WTC11 (cell line): ENCODE data around the gene DOK5. TPM values are rescaled to one million over a fixed set of nuclear protein-coding genes. Genes with fewer than 3 reads are reported as not detected.

Experiments
- ATAC-seq: fragments of 200-7000 bp; cut with Tn5 transposase; 2 replicates; pipeline ENCODE4 v1.10.0; 2021; ENCODE audit warnings: mild to moderate bottlenecking, moderate library complexity
- CTCF ChIA-PET: fragments of 300-600 bp; sonication (Branson Sonifier 250); formaldehyde crosslinking; loops from one replicate; lab custom pipeline; 2021; ENCODE audit warnings: antibody characterized with exemption; lab: Charles Lee
- POLR2A ChIA-PET: fragments of 350-600 bp; sonication (Branson Sonifier 250); formaldehyde crosslinking; loops from one replicate; lab custom pipeline; 2021; ENCODE audit warnings: antibody characterized with exemption; lab: Charles Lee
- DNase-seq: peaks from one replicate; pipeline ENCODE4 v3.0.0; 2021; ENCODE audit warnings: low spot score
- H3K27ac Mint-ChIP-seq: 2 replicates; pipeline ENCODE4 v1.8.0; 2021; ENCODE audit warnings: mixed read lengths
- H3K27me3 Mint-ChIP-seq: 2 replicates; pipeline ENCODE4 v1.8.0; 2021; ENCODE audit warnings: low read depth, mild to moderate bottlenecking, moderate library complexity, mixed read lengths
- H3K36me3 Mint-ChIP-seq: 2 replicates; pipeline ENCODE4 v1.8.0; 2021; ENCODE audit warnings: mixed read lengths
- H3K4me1 Mint-ChIP-seq: 2 replicates; pipeline ENCODE4 v1.8.0; 2022; ENCODE audit warnings: mixed read lengths
- H3K4me3 Mint-ChIP-seq: 2 replicates; pipeline ENCODE4 v1.8.0; 2021; ENCODE audit warnings: mild to moderate bottlenecking, moderate library complexity, mixed read lengths
- H3K9me3 Mint-ChIP-seq: 2 replicates; pipeline ENCODE4 v1.8.0; 2021; ENCODE audit warnings: mixed read lengths
- ATF3 ChIP-seq: sonication (generic); formaldehyde crosslinking; conservative IDR thresholded peaks from 2 replicates; pipeline ENCODE4 v1.8.1; 2022; ENCODE audit warnings: mild to moderate bottlenecking, missing genetic modification reagents
- ATF6 ChIP-seq: sonication (generic); formaldehyde crosslinking; IDR thresholded peaks from 2 replicates; pipeline ENCODE4 v1.8.1; 2023; ENCODE audit warnings: mild to moderate bottlenecking, missing genetic modification reagents
- CBFB ChIP-seq: sonication (generic); formaldehyde crosslinking; IDR thresholded peaks from 2 replicates; pipeline ENCODE4 v1.8.1; 2022; ENCODE audit warnings: mild to moderate bottlenecking, low read depth, missing genetic modification reagents
- CTCF ChIP-seq: fragments of 200-600 bp; IDR thresholded peaks from 2 replicates; pipeline ENCODE4 v1.8.0; 2022; ENCODE audit warnings: antibody characterized with exemption
- E2F5 ChIP-seq: sonication (generic); formaldehyde crosslinking; IDR thresholded peaks from 2 replicates; pipeline ENCODE4 v1.8.1; 2022; ENCODE audit warnings: mild to moderate bottlenecking, moderate library complexity, missing genetic modification reagents
- ELF4 ChIP-seq: sonication (generic); formaldehyde crosslinking; IDR thresholded peaks from 2 replicates; pipeline ENCODE4 v1.8.1; 2022; ENCODE audit warnings: low read depth, mild to moderate bottlenecking, moderate library complexity, missing genetic modification reagents
- FOXK1 ChIP-seq: sonication (generic); formaldehyde crosslinking; IDR thresholded peaks from 2 replicates; pipeline ENCODE4 v1.8.0; 2022; ENCODE audit warnings: mild to moderate bottlenecking, moderate library complexity, missing genetic modification reagents
- GTF2I ChIP-seq: fragments of 250-450 bp; sonication (Bioruptor Pico); conservative IDR thresholded peaks from 2 replicates; pipeline ENCODE4 v1.4.0; 2021; ENCODE audit warnings: mild to moderate bottlenecking
- JAZF1 ChIP-seq: fragments of 250-450 bp; sonication (Bioruptor Pico); IDR thresholded peaks from 2 replicates; pipeline ENCODE4 v1.9.0; 2021; ENCODE audit warnings: moderate library complexity, mild to moderate bottlenecking, inconsistent platforms
- KAT7 ChIP-seq: sonication (generic); formaldehyde crosslinking; IDR thresholded peaks from 2 replicates; pipeline ENCODE4 v1.8.1; 2023; ENCODE audit warnings: missing genetic modification reagents, mild to moderate bottlenecking, borderline replicate concordance
- MAX ChIP-seq: sonication (generic); formaldehyde crosslinking; IDR thresholded peaks from 2 replicates; pipeline ENCODE4 v1.8.0; 2022; ENCODE audit warnings: mild to moderate bottlenecking, missing genetic modification reagents
- MLX ChIP-seq: sonication (generic); formaldehyde crosslinking; IDR thresholded peaks from 2 replicates; pipeline ENCODE4 v1.8.1; 2023; ENCODE audit warnings: mild to moderate bottlenecking, missing genetic modification reagents, moderate library complexity
- MXD4 ChIP-seq: fragments of 250-450 bp; sonication (Bioruptor Pico); IDR thresholded peaks from 2 replicates; pipeline ENCODE4 v1.8.0; 2021; ENCODE audit warnings: mild to moderate bottlenecking, moderate library complexity, borderline replicate concordance
- NFYB ChIP-seq: sonication (generic); formaldehyde crosslinking; conservative IDR thresholded peaks from 2 replicates; pipeline ENCODE4 v1.8.0; 2022; ENCODE audit warnings: low read depth, missing genetic modification reagents
- NR1H2 ChIP-seq: sonication (generic); formaldehyde crosslinking; IDR thresholded peaks from 2 replicates; pipeline ENCODE4 v1.9.0; 2021; ENCODE audit warnings: mild to moderate bottlenecking, moderate library complexity, missing genetic modification reagents
- NR3C1 ChIP-seq: sonication (generic); formaldehyde crosslinking; conservative IDR thresholded peaks from 2 replicates; pipeline ENCODE4 v1.8.1; 2023; ENCODE audit warnings: low read depth, mild to moderate bottlenecking, missing genetic modification reagents
- OVOL2 ChIP-seq: fragments of 250-450 bp; sonication (Bioruptor Pico); IDR thresholded peaks from 2 replicates; pipeline ENCODE4 v1.9.0; 2021; ENCODE audit warnings: mild to moderate bottlenecking, borderline replicate concordance
- PREB ChIP-seq: sonication (generic); formaldehyde crosslinking; IDR thresholded peaks from 2 replicates; pipeline ENCODE4 v1.8.1; 2022; ENCODE audit warnings: mild to moderate bottlenecking, missing genetic modification reagents, moderate library complexity, borderline replicate concordance
- SMAD3 ChIP-seq: sonication (generic); formaldehyde crosslinking; IDR thresholded peaks from 2 replicates; pipeline ENCODE4 v1.8.0; 2022; ENCODE audit warnings: missing genetic modification reagents, mild to moderate bottlenecking, borderline replicate concordance
- USF1 ChIP-seq: sonication (generic); formaldehyde crosslinking; IDR thresholded peaks from 2 replicates; pipeline ENCODE4 v1.8.0; 2022; ENCODE audit warnings: mild to moderate bottlenecking, missing genetic modification reagents
- ZBTB21 ChIP-seq: sonication (generic); formaldehyde crosslinking; IDR thresholded peaks from 2 replicates; pipeline ENCODE4 v1.8.1; 2023; ENCODE audit warnings: mild to moderate bottlenecking, missing genetic modification reagents, borderline replicate concordance
- ZNF281 ChIP-seq: sonication (generic); formaldehyde crosslinking; IDR thresholded peaks from 2 replicates; pipeline ENCODE4 v1.8.0; 2023; ENCODE audit warnings: mild to moderate bottlenecking, missing genetic modification reagents
- ZNF512 ChIP-seq: sonication (generic); formaldehyde crosslinking; IDR thresholded peaks from 2 replicates; pipeline ENCODE4 v1.8.1; 2022; ENCODE audit warnings: missing genetic modification reagents, borderline replicate concordance
- total RNA-seq: library from RNA; stranded (reverse); gene quantifications from 3 replicates; pipeline ENCODE4 v1.2.3, GENCODE V29; 2021

DOK5 gene
- total RNA-seq, 1 experiment from 2014 or later, result 10.1 TPM

GRCh38 chr20:54433636-54434035, 41.8 kb upstream of the DOK5 start:
- no peak for ATAC-seq
- H3K9me3 Mint-ChIP-seq, result no peaks in the 10 kb centered on the region
- H3K27ac Mint-ChIP-seq, result no peak overlapping the region
- ChIA-PET CTCF (no interaction called here), POLR2A (no interaction called here)
- no peak for DNase-seq
- H3K4me1 Mint-ChIP-seq, result peaks cover 13% of the 10 kb centered on the region
- H3K27me3 Mint-ChIP-seq, result no peaks in the 10 kb centered on the region
- H3K4me3 Mint-ChIP-seq, result no peak overlapping the region
- H3K36me3 Mint-ChIP-seq, result no peaks in the 10 kb centered on the region
- TF ChIP-seq MXD4 (CRISPR knock-in tag) (no peak), CBFB (CRISPR knock-in tag) (no peak), JAZF1 (CRISPR knock-in tag) (no peak), MAX (CRISPR knock-in tag) (no peak), SMAD3 (CRISPR knock-in tag) (no peak), ZNF512 (CRISPR knock-in tag) (no peak), ZBTB21 (CRISPR knock-in tag) (no peak), FOXK1 (CRISPR knock-in tag) (no peak), ATF3 (CRISPR knock-in tag) (no peak), MLX (no peak)

- CTCF ChIA-PET, result no interaction called here
- Mint-ChIP-seq H3K4me1 (peaks cover 15% of the 10 kb centered on the region), H3K9me3 (no peaks in the 10 kb centered on the region), H3K27ac (no peak overlapping the region), H3K4me3 (no peak overlapping the region), H3K27me3 (no peaks in the 10 kb centered on the region), H3K36me3 (no peaks in the 10 kb centered on the region)
- DNase-seq (no peak), ATAC-seq (no peak)
- POLR2A ChIA-PET, result no interaction called here
- no peak for TF ChIP-seq JAZF1 (CRISPR knock-in tag)
- no peak for TF ChIP-seq NR3C1 (CRISPR knock-in tag)
- TF ChIP-seq PREB, result no peak
- TF ChIP-seq KAT7 (CRISPR knock-in tag), result no peak
- no peak for TF ChIP-seq ATF6 (CRISPR knock-in tag)
- TF ChIP-seq ELF4 (CRISPR knock-in tag), result no peak
- no peak for TF ChIP-seq GTF2I (CRISPR knock-in tag)
- TF ChIP-seq NFYB (CRISPR knock-in tag), result no peak
- no peak for TF ChIP-seq E2F5 (CRISPR knock-in tag)
- no peak for TF ChIP-seq CTCF
- TF ChIP-seq USF1 (CRISPR knock-in tag), result no peak
- no peak for TF ChIP-seq NR1H2 (CRISPR knock-in tag)
- no peak for TF ChIP-seq OVOL2
- TF ChIP-seq ZNF281 (CRISPR knock-in tag), result no peak
These were observed 41.2 kb upstream of the DOK5 start for GRCh38 chr20:54434196-54434595.
